ENCODE results near the gene SQSTM1.

Gene SQSTM1

GRCh38 chr5:179806250-179807048 lies 14.3 kb upstream of the SQSTM1 start, which contains the start of gene MGAT4B:
Gene MGAT4B, minus strand, starts transcription at chr5:179806866. Its CDS starts 283 bp downstream, at chr5:179806583.
- peak; percentile 67 for DNase-seq (ENCODE audit: low spot score)

- no peak for DNase-seq (ENCODE audit: low spot score)
Observed at GRCh38 chr5:179812135-179812825, 8.4 kb upstream of the SQSTM1 start.

DNA sequence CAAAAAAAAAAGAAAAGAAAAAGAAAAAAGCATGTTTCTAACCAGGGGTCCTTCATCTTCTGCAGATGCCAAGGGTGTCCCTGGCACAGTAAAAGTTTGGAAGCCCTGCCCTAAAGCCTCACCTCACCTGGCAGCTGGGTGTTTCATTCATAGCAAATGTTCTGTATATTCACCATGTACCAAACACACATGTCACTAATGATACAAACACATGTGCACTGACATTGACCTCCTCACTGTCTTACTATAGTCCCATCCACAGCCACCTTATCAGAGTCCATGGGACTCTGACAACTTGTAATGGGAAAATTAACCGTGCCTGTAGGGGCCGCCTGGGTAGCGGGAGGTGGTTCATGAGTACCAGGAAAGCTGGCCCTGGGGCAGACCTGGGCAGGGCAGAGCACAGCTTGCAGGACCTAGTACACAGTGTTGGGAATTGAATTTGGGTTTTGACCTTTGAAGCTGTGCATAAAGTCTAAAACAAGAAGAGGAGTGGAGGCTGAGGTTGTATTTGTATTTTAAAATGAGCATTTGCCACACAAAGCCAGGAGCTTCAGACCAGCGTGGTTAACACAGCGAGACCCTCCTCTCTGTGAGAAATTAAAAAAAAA lies 7.6 kb upstream of the SQSTM1 start:
- DNase-seq (ENCODE audit: low spot score): no peak

GRCh38 chr5:179814090-179814489 lies 6.6 kb upstream of the SQSTM1 start:
- no peak for DNase-seq (ENCODE audit: low spot score)

DNA sequence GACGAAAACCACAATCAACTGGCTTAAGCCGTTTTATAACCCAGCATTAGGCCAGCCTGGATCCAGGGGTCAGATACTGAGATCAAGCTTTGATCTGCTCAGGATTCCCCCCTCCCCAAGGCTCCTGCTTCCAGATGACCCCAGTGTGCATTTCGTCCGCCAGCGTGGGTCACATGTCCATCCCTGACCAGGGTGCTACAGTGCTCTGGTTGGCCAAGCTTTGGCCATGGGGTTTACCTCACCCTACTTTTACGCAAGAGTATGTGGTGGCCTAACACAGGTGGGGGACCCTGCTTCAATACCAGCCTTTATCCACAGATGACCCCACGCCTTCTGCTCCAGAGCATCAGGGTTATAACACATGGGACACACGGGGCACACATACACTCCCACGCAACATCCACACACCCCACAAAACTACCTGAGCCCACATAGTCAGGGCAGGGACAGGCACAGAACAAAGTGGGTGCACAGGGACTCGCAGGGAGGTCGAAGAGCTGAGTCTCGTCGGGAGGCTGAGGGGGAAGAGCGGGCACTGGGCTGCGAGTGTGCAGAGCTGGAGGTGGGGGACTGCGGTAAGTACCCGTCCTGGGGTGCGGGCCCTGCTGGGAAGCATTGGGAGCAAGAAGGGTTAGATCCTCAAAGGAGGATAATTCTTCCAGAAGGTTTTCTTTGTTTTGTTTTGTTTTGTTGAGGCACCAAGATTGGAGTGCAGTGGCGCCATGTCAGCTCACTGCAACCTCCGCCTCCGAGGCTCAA lies 5.0 kb upstream of the SQSTM1 start:
- no peak for DNase-seq (ENCODE audit: low spot score)

DNA sequence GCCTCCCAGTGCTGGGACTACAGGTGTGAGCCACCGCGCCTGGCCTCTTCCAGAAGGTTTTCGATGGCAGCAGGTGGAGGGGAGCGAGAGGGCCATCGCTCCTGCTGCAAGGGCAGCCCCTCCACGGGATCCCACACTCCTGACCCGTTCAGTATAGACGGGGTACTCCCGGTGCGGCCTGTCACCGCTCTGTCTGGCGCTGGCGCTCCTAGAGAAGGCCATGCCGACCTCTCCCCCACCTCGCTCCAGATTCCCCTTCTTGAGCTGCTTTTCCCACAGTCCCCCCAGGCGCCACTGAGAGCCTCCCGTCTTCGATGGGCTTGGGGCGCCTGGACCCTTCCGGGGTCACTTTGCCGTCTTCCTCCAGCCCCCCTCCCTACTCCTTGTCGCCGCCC lies 4.3 kb upstream of the SQSTM1 start:
- no peak for DNase-seq (ENCODE audit: low spot score)

- DNase-seq (ENCODE audit: low spot score): no peak
Observed at GRCh38 chr5:179816796-179817469, 3.8 kb upstream of the SQSTM1 start.

- DNase-seq (ENCODE audit: low spot score): no peak
Observed at GRCh38 chr5:179817470-179817840, 3.2 kb upstream of the SQSTM1 start.

DNA sequence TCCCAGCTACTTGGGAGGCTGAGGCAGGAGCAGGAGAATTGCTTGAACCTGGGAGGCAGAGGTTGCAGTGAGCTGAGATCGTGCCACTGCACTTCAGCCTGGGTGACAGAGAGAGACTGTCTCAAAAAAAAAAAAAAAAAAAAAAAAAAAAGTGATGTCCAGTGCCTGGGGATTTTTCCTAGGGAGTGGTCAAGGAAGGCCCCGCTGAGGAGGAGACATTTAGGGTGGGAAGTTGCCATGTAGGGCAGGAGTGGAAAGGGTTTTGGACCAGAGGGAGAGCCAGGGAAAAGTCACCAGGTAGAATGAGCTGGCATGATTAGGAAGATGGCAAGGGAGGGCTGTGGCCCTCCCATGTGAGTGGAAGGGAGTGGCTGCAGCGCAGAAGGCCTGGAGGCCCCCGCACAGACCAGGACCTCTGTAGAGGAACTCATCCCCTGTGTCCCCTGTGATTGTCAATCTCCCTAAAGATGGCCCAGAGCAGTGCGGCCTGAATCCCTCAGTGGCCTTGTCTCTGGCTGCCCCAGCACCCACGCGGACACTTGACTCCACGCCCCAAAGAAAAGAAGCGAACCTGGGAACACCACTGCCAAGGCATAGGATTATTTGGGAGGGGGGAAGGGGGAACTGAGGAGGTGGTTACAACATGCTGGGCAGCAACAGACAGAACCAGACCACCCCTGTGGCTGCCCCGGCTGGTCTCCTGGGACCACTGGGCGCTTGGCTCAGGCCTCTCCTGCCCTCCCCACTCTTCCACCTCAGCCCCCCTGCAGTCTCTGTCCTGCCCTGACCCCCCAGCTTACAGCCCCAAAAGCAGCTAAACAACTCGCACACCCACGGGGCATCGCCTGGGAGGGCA lies 2.6 kb upstream of the SQSTM1 start:
- no peak for DNase-seq (ENCODE audit: low spot score)

DNA sequence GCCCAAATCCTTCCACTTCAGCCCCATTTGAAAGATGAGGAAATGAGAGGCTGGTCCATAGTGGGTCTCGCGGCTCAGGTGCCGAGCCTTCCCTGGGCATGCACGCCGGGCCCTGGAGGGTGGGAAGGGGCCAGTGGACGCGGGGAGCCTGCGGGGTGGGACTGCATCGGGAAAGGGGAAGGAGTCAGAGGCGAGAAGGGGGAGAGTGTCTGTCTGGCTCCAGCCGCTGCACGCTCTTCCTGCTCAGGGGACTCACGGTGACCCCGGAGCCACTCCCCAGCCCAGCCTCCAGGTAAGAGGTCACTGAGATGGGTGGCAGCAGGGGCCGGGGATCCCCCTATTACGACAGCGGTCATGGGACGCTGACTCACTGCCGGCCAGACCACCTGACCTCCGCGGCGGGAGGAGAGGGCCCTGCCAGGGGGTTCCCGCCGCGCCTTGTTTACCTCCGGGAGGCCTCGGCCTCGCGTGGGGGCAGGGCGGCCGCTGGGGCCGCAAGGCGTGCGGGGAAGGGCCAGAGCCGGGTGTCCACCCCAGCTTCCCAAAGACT lies 1.9 kb upstream of the SQSTM1 start:
- peak; percentile 92 for DNase-seq (ENCODE audit: low spot score)

GRCh38 chr5:179819296-179820126 lies 1.2 kb upstream of the SQSTM1 start:
- peak; percentile 48 for DNase-seq (ENCODE audit: low spot score)

- no peak for DNase-seq (ENCODE audit: low spot score)
Observed at GRCh38 chr5:179820127-179820482, 600 bp upstream of the SQSTM1 start.

DNA sequence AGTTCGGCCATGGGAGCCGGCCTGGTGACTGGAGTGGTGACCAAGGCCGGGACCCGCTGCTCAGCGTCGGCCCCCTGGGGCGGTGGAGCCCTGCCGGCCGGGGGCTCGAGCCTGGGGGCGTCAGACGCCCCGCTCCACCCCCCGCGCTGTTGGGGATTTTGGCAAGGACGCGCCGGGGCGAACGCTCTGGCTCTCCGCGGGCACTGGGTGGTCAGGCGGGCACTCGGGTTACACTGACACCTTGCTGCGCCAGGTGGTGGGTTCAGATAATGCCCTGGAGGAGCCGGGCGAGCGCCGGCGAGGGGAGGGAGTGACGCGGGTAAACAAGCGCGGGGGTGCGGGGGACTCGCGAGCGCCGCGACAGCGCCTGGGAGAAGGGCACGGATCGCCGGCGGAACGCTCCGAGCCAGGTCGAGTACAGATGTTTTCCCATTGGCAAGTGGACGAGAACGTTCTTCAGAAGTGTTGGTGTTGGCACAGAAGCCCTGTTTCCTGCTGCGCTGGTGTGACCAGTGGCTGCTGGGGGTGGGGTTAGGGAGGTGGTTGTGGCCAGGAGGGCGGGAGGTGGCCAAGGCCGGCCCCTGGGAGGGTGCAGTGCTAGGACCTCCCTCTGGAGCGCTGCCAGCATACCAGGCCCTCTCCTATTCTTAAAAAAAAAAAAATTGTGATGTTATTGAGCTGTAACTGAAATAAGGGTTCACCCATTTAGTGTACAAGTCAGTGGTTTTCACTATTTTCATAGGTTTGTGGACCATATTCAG lies 773 bp downstream of the SQSTM1 start:
- peak; percentile 87 for DNase-seq (ENCODE audit: low spot score)

GRCh38 chr5:179822059-179822432 lies 1.3 kb downstream of the SQSTM1 start:
- no peak for DNase-seq (ENCODE audit: low spot score)

- DNase-seq (ENCODE audit: low spot score): no peak
Observed at GRCh38 chr5:179822444-179822990, 1.8 kb downstream of the SQSTM1 start.

DNA sequence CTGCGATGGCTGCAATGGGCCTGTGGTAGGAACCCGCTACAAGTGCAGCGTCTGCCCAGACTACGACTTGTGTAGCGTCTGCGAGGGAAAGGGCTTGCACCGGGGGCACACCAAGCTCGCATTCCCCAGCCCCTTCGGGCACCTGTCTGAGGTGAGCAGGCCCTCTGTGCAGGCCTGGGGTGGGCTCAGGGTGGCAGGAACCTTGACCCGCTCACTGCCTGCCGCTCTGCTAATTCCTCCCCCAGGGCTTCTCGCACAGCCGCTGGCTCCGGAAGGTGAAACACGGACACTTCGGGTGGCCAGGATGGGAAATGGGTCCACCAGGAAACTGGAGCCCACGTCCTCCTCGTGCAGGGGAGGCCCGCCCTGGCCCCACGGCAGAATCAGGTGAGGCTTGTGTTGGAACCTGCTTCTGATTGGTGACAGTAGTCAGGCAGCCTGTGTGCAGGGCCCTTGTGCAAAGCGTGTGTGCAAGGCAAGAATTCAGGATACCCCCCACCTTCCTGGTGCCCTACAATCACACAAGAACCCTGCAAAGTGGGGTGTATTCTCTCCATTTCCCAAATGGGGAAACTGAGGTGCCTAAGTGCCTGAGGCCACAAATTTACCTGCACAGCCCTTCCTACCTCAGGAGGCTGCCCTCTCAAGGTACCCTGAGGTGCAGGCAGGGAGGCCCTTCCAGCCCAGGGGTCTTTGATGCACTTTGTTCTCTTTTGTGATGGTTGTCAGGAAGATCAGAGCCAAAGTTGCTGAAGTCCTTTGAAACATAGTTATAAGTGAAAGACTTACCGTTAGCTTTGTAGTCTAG lies 3.4 kb downstream of the SQSTM1 start:
- no peak for DNase-seq (ENCODE audit: low spot score)

GRCh38 chr5:179824745-179825112 lies 4.0 kb downstream of the SQSTM1 start:
- no peak for DNase-seq (ENCODE audit: low spot score)

GRCh38 chr5:179825655-179826182 lies 5.0 kb downstream of the SQSTM1 start:
- DNase-seq (ENCODE audit: low spot score): no peak

All from activated CD4-positive, alpha-beta T cell treated with anti-CD3 and anti-CD28 coated beads, Interleukin-2, Interleukin-4, amounts not matched to agents 100 ng/mL and 50 ng/mL, durations not matched to agents 16 hours and 8 hours (primary cell).